ENCODE measurements around the gene SF3B1. TPM values are rescaled to one million over a fixed set of nuclear protein-coding genes. Genes with fewer than 3 reads are reported as not detected.

The SF3B1 gene
- total RNA-seq, 1 donor from 2014 or later: 253 TPM

GRCh38 chr2:197453914-197454398, 19.1 kb upstream of the SF3B1 start:
- Mint-ChIP-seq H3K36me3 (ENCODE audit: low read depth, unreplicated experiment) (no peaks in the 10 kb centered on the region), H3K27ac (ENCODE audit: unreplicated experiment) (peak overlapping the region; percentile 100), H3K27me3 (ENCODE audit: low read depth, unreplicated experiment) (no peaks in the 10 kb centered on the region), H3K4me3 (ENCODE audit: unreplicated experiment) (peak overlapping the region; percentile 98), H3K9me3 (ENCODE audit: unreplicated experiment) (no peaks in the 10 kb centered on the region), H3K4me1 (ENCODE audit: low read depth, unreplicated experiment) (peaks cover 9% of the 10 kb centered on the region)
- no peaks in the 10 kb centered on the region for H3K36me3 ChIP-seq (ENCODE audit: insufficient read depth, low read length)
- H3K9me3 ChIP-seq (ENCODE audit: insufficient read depth, low read depth, low read length): no peaks in the 10 kb centered on the region
- H3K27ac ChIP-seq (ENCODE audit: low read depth, low read length): peak overlapping the region; percentile 100
- peaks cover 15% of the 10 kb centered on the region for H3K4me1 ChIP-seq (ENCODE audit: insufficient read depth, low read length)
- H3K9ac ChIP-seq (ENCODE audit: low read length): peak overlapping the region; percentile 100
- H3K79me2 ChIP-seq (ENCODE audit: insufficient read depth, low read length): peaks cover 53% of the 10 kb centered on the region
- H3K4me3 ChIP-seq (ENCODE audit: insufficient read depth, low read depth, low read length): peak overlapping the region; percentile 97
- H3K27me3 ChIP-seq (ENCODE audit: insufficient read depth, low read length): no peaks in the 10 kb centered on the region
- H3K4me2 ChIP-seq (ENCODE audit: low read length): peak overlapping the region; percentile 85
- peak overlapping the region; percentile 55 for H2AFZ ChIP-seq (ENCODE audit: low read depth, low read length)
- TF ChIP-seq CTCF (IDR thresholded peaks at IDR 0.05; ENCODE audit: insufficient read depth, low read depth, low read length) (no peak), EZH2 (IDR thresholded peaks at IDR 0.05; ENCODE audit: insufficient read depth, low read length) (no peak)
- FAIRE-seq (no peak), DNase-seq (ENCODE audit: low read depth) (peak; percentile 89)
- peaks cover 45% of the 10 kb centered on the region for H4K20me1 ChIP-seq (ENCODE audit: insufficient read depth, low read length)

GRCh38 chr2:197453123-197453913, 18.5 kb upstream of the SF3B1 start, which contains the start of gene COQ10B:
Gene COQ10B, plus strand, starts transcription at chr2:197453552. Its CDS starts 9 bp downstream, at chr2:197453561.
- H3K4me3 Mint-ChIP-seq (ENCODE audit: unreplicated experiment): peak within 1 kb of the TSS; percentile 98
- H2AFZ ChIP-seq (ENCODE audit: low read depth, low read length): peak within 1 kb of the TSS; percentile 83

More at GRCh38 chr2:197453123-197453913, 18.5 kb upstream of the SF3B1 start, which contains the start of gene COQ10B:
- H3K27ac Mint-ChIP-seq (ENCODE audit: unreplicated experiment): peak within 1 kb of the TSS; percentile 100
- Histone ChIP-seq H3K79me2 (ENCODE audit: insufficient read depth, low read length) (peaks cover 46% of the 10 kb centered on the region), H3K27ac (ENCODE audit: low read depth, low read length) (peak within 1 kb of the TSS; percentile 100), H4K20me1 (ENCODE audit: insufficient read depth, low read length) (peaks cover 38% of the 10 kb centered on the region), H3K9ac (ENCODE audit: low read length) (peak within 1 kb of the TSS; percentile 100), H3K4me3 (ENCODE audit: insufficient read depth, low read depth, low read length) (peak within 1 kb of the TSS; percentile 97), H3K9me3 (ENCODE audit: insufficient read depth, low read depth, low read length) (no peaks in the 10 kb centered on the region), H3K4me2 (ENCODE audit: low read length) (peak within 1 kb of the TSS; percentile 95), H3K36me3 (ENCODE audit: insufficient read depth, low read length) (no peaks in the 10 kb centered on the region), H3K27me3 (ENCODE audit: insufficient read depth, low read length) (no peaks in the 10 kb centered on the region), H3K4me1 (ENCODE audit: insufficient read depth, low read length) (peaks cover 15% of the 10 kb centered on the region)
- DNase-seq (ENCODE audit: low read depth) (peak; percentile 99), FAIRE-seq (peak; percentile 13)
- TF ChIP-seq EZH2 (IDR thresholded peaks at IDR 0.05; ENCODE audit: insufficient read depth, low read length): no peak
- no peak for TF ChIP-seq CTCF (IDR thresholded peaks at IDR 0.05; ENCODE audit: insufficient read depth, low read depth, low read length)
- H3K4me1 Mint-ChIP-seq (ENCODE audit: low read depth, unreplicated experiment): peaks cover 9% of the 10 kb centered on the region
- no peaks in the 10 kb centered on the region for H3K27me3 Mint-ChIP-seq (ENCODE audit: low read depth, unreplicated experiment)
- H3K9me3 Mint-ChIP-seq (ENCODE audit: unreplicated experiment): no peaks in the 10 kb centered on the region
- H3K36me3 Mint-ChIP-seq (ENCODE audit: low read depth, unreplicated experiment): no peaks in the 10 kb centered on the region

Measured in astrocyte (in vitro differentiated cells and primary cell).